Transverse colon (tissue), 4 donors: ENCODE results near the gene VPS26C. TPM values are rescaled to one million over a fixed set of nuclear protein-coding genes. Genes with fewer than 3 reads are reported as not detected.

Experiments
- DNase-seq: peaks from one replicate; pipeline ENCODE4 v3.0.0-alpha.2; 2019
- H3K27ac ChIP-seq, 4 donors: fragments of 200-600 bp; sonication (generic); 2 replicates each; pipeline ENCODE4 v1.5.1; 2016 to 2018; ENCODE audit warnings: inconsistent platforms in 4 of 4
- H3K27me3 ChIP-seq: fragments of 200-600 bp; sonication (generic); 2 replicates; pipeline ENCODE4 v1.5.1; 2017; ENCODE audit warnings: inconsistent platforms
- H3K36me3 ChIP-seq, 4 donors: fragments of 200-600 bp; sonication (generic); 2 replicates each; pipeline ENCODE4 v1.5.1; 2017 to 2019; ENCODE audit warnings: inconsistent platforms in 4 of 4
- H3K4me1 ChIP-seq, 4 donors: fragments of 200-600 bp; sonication (generic); 2 replicates each; pipeline ENCODE4 v1.5.1; 2017 to 2020; ENCODE audit warnings: inconsistent platforms in 4 of 4
- H3K4me3 ChIP-seq, 4 donors: fragments of 200-600 bp; sonication (generic); 1 replicate in 1 of 4; 2 replicates in 3 of 4; pipeline versions ENCODE4 v1.5.1 to v1.6.1; 2017 to 2019; ENCODE audit warnings: inconsistent platforms in 4 of 4
- H3K9me3 ChIP-seq, 2 donors: fragments of 200-600 bp; sonication (generic); 2 replicates each; pipeline ENCODE4 v1.5.1; 2017 to 2019; ENCODE audit warnings: inconsistent platforms in 2 of 2
- CTCF ChIP-seq, 5 experiments: fragments of 200-600 bp in 3 of 5; fragments of 450-650 bp in 2 of 5; sonication (generic) in 3 of 5; IDR thresholded peaks; 1 replicate in 2 of 5; 2 replicates in 3 of 5; pipeline ENCODE4 v1.5.1; 2016 to 2017; ENCODE audit warnings: antibody characterized with exemption in 5 of 5, inconsistent platforms in 3 of 5, mild to moderate bottlenecking in 2 of 5, moderate library complexity in 1 of 5
- EP300 ChIP-seq: sonication (generic); formaldehyde crosslinking; IDR thresholded peaks from one replicate; pipeline ENCODE4 v1.6.1; 2017; ENCODE audit warnings: antibody characterized with exemption, low read depth
- POLR2A ChIP-seq: fragments of 450-650 bp; IDR thresholded peaks from one replicate; pipeline ENCODE4 v1.6.1; 2016; ENCODE audit warnings: antibody characterized with exemption, mild to moderate bottlenecking, moderate library complexity
- POLR2AphosphoS5 ChIP-seq, 3 donors: sonication (generic); formaldehyde crosslinking; IDR thresholded peaks; one replicate each; pipeline ENCODE4 v1.6.1; 2016; ENCODE audit warnings: antibody characterized with exemption in 3 of 3
- WGBS, 2 donors: methylation state at CpG; one replicate each; pipeline ENCODE4 v1.1.5; 2018; ENCODE audit warnings: low coverage in 1 of 2; 5-methylcytosine and 5-hydroxymethylcytosine counted together
- in situ Hi-C, 4 donors: fragments of 200-750 bp; cut with MboI; loops; one replicate each; pipeline versions ENCODE4 v1.15.0 to v1.15.1; 2017; ENCODE audit warnings: low sequenced_read_pairs in 3 of 4, low pct_ligation_motif_present in 1 of 4, low pct_unique_long_range_greater_than_20kb in 1 of 4
- intact Hi-C: fragments of 100-400 bp; cut with DNase I; formaldehyde crosslinking; loops from one replicate; pipeline ENCODE4 v1.15.1; 2023; ENCODE audit warnings: low total_unique reads
- total RNA-seq, 4 donors: library from RNA; depleted of rRNA; stranded (reverse); fragments of >200 nt; gene quantifications; one replicate each; pipeline ENCODE4 v1.1.0, GENCODE V29; 2016

The VPS26C gene
- total RNA-seq, 4 donors from 2014 or later = 86.5 to 146 (median 108) TPM

GRCh38 chr21:37208056-37208721, 58.9 kb downstream of the VPS26C start:
- Histone ChIP-seq H3K36me3 (peaks cover 0 to 3% (median 1%) of the 10 kb centered on the region in 4 donors), H3K4me1 (peaks cover 0 to 13% (median 7%) of the 10 kb centered on the region in 4 donors), H3K4me3 (no peak overlapping the region), H3K27me3 (no peaks in the 10 kb centered on the region), H3K9me3 (peaks cover 0 to 4% of the 10 kb centered on the region in 2 donors), H3K27ac (no peak overlapping the region)
- DNase-seq = peak; percentile 51
- in situ Hi-C loops = no loop called here
- WGBS, 2 donors = 13 to 38% methylated on average over 3 to 15 of the region's 15 CpGs
- intact Hi-C loops = no loop called here
- TF ChIP-seq POLR2AphosphoS5 (IDR thresholded peaks at IDR 0.05) = no peak
- no peak for TF ChIP-seq CTCF (IDR thresholded peaks at IDR 0.05)

- Histone ChIP-seq H3K9me3 (peaks cover 0 to 4% of the 10 kb centered on the region in 2 donors), H3K4me3 (no peak overlapping the region), H3K27ac (no peak overlapping the region), H3K27me3 (no peaks in the 10 kb centered on the region), H3K4me1 (peaks cover 0 to 13% (median 7%) of the 10 kb centered on the region in 4 donors), H3K36me3 (peaks cover 0 to 9% (median 2%) of the 10 kb centered on the region in 4 donors)
- peak; percentile 20 for DNase-seq
- in situ Hi-C loops = no loop called here
- intact Hi-C loops = no loop called here
- TF ChIP-seq EP300 (no peak), POLR2A (no peak), POLR2AphosphoS5 (IDR thresholded peaks at IDR 0.05) (no peak), CTCF (IDR thresholded peaks at IDR 0.05) (no peak)
- 42% methylated on average over 6 of the region's 6 CpGs; no CpG with 5 or more reads in 1 of the 2 donors for WGBS, 2 donors
Measured at GRCh38 chr21:37207441-37208009, 59.6 kb downstream of the VPS26C start.

- DNase-seq = no peak
- Histone ChIP-seq H3K36me3 (peaks cover 0 to 13% (median 4%) of the 10 kb centered on the region in 4 donors), H3K4me1 (peaks cover 0 to 13% (median 7%) of the 10 kb centered on the region in 4 donors), H3K9me3 (peaks cover 0 to 2% of the 10 kb centered on the region in 2 donors), H3K27ac (no peak overlapping the region), H3K4me3 (no peak overlapping the region), H3K27me3 (no peaks in the 10 kb centered on the region)
- TF ChIP-seq POLR2A = no peak
- TF ChIP-seq CTCF (IDR thresholded peaks at IDR 0.05) = no peak
- no peak for TF ChIP-seq EP300
- TF ChIP-seq POLR2AphosphoS5 (IDR thresholded peaks at IDR 0.05) = no peak
- in situ Hi-C loops = no loop called here
- 95 to 96% methylated on average over 3 to 7 of the region's 7 CpGs for WGBS, 2 donors
- intact Hi-C loops = no loop called here
Measured at GRCh38 chr21:37206496-37206895, 60.6 kb downstream of the VPS26C start.

GRCh38 chr21:37204580-37204979, 62.6 kb downstream of the VPS26C start:
- in situ Hi-C loops = no loop called here
- H3K36me3 ChIP-seq = peaks cover 0 to 17% (median 7%) of the 10 kb centered on the region in 4 donors
- TF ChIP-seq EP300 (no peak), CTCF (IDR thresholded peaks at IDR 0.05) (no peak), POLR2AphosphoS5 (IDR thresholded peaks at IDR 0.05) (no peak), POLR2A (no peak)
- H3K9me3 ChIP-seq = no peaks in the 10 kb centered on the region
- no peak for DNase-seq
- intact Hi-C loops = no loop called here
- no peak overlapping the region for H3K27ac ChIP-seq
- peaks cover 0 to 13% (median 7%) of the 10 kb centered on the region in 4 donors for H3K4me1 ChIP-seq
- no peaks in the 10 kb centered on the region for H3K27me3 ChIP-seq
- WGBS, 2 donors = 82 to 88% methylated on average over 1 to 7 of the region's 7 CpGs
- no peak overlapping the region for H3K4me3 ChIP-seq
